GM12878 (cell line): Measurements from ENCODE around the gene PIGS. TPM values are rescaled to one million over a fixed set of nuclear protein-coding genes. Genes with fewer than 3 reads are reported as not detected.
A peak's percentile ranks its signal among the peaks of the same experiment; 100 is the strongest.

Source experiments
- ATAC-seq: fragments of 200-7000 bp; cut with Tn5 transposase; 3 replicates; pipeline ENCODE4 v1.9.1; 2020; ENCODE audit warnings: mild to moderate bottlenecking, moderate library complexity
- BruUV-seq: library from RNA; stranded (reverse); fragments of 400-500 nt; replicated peaks from 2 replicates; lab custom pipeline; 2021; lab: Mats Ljungman, UMichigan
- CTCF ChIA-PET: fragments of 300-600 bp; sonication (Branson Sonifier 250); formaldehyde crosslinking; extraction: SDS; loops from one replicate; lab custom pipeline; 2021; ENCODE audit warnings: inconsistent platforms; lab: Yijun Ruan, JAX
- POLR2A ChIA-PET: fragments of 350-600 bp; formaldehyde crosslinking; extraction: SDS; loops from one replicate; lab custom pipeline; 2021; ENCODE audit warnings: inconsistent platforms; lab: Charles Lee
- RAD21 ChIA-PET: fragments of 300-600 bp; sonication (Branson Sonifier 250); formaldehyde crosslinking; loops from one replicate; lab custom pipeline; 2023; ENCODE audit warnings: antibody characterized with exemption; ENCODE audit not compliant: unreplicated experiment; lab: Charles Lee
- SMC1A ChIA-PET: fragments of 300-600 bp; sonication (Branson Sonifier 250); formaldehyde crosslinking; loops from one replicate; lab custom pipeline; 2023; ENCODE audit not compliant: unreplicated experiment, uncharacterized antibody; lab: Charles Lee
- DNase-seq: peaks from one replicate; pipeline ENCODE4 v3.0.0-alpha.2; 2011; ENCODE audit warnings: low read depth, low spot score
- FAIRE-seq: peaks from 3 replicates; lab custom pipeline; 2011; peaks lifted over from hg19 to GRCh38; lab: Jason Lieb, UNC
- H2AFZ ChIP-seq: 2 replicates; pipeline ENCODE4 v1.6.0; 2011; ENCODE audit warnings: low read depth, low read length, control low read depth; ENCODE audit not compliant: control insufficient read depth
- H3K27ac ChIP-seq: 2 replicates; pipeline ENCODE4 v1.5.1; 2011; ENCODE audit warnings: control low read depth; ENCODE audit not compliant: control insufficient read depth, insufficient read depth
- H3K27me3 ChIP-seq, 2 experiments: replicated peaks in 1 of 2; 2 replicates each; pipeline versions ENCODE4 v1.6.0 to v1.6.1; 2011; ENCODE audit warnings: low read length in 1 of 2; ENCODE audit not compliant: control insufficient read depth in 2 of 2, insufficient read depth in 2 of 2
- H3K36me3 ChIP-seq, 2 experiments: 2 replicates each; pipeline ENCODE4 v1.5.1; 2011; ENCODE audit warnings: low read length in 1 of 2; ENCODE audit not compliant: control insufficient read depth in 2 of 2, insufficient read depth in 2 of 2
- H3K4me1 ChIP-seq: 2 replicates; pipeline ENCODE4 v1.6.1; 2011; ENCODE audit warnings: mild to moderate bottlenecking, low read length, moderate library complexity, mixed read lengths; ENCODE audit not compliant: control insufficient read depth, insufficient read depth
- H3K4me2 ChIP-seq: 2 replicates; pipeline ENCODE4 v1.6.0; 2011; ENCODE audit warnings: control low read depth; ENCODE audit not compliant: control insufficient read depth, insufficient read depth
- H3K4me3 ChIP-seq: fragments of 200-600 bp; sonication (generic); 2 replicates; pipeline ENCODE4 v1.5.1; 2016
- H3K79me2 ChIP-seq: 2 replicates; pipeline ENCODE4 v1.6.0; 2011; ENCODE audit warnings: low read length; ENCODE audit not compliant: control insufficient read depth, insufficient read depth
- H3K9ac ChIP-seq: 2 replicates; pipeline ENCODE4 v1.8.0; 2011; ENCODE audit warnings: low read length, control low read depth, mixed read lengths; ENCODE audit not compliant: control insufficient read depth, insufficient read depth
- H3K9me3 ChIP-seq: replicated peaks from 3 replicates; pipeline ENCODE4 v1.5.1; 2011; ENCODE audit warnings: mild to moderate bottlenecking, low read length; ENCODE audit not compliant: control insufficient read depth, insufficient read depth
- H4K20me1 ChIP-seq: 2 replicates; pipeline ENCODE4 v1.6.0; 2011; ENCODE audit not compliant: control insufficient read depth, insufficient read depth
- BCL3 ChIP-seq: IDR thresholded peaks from 2 replicates; pipeline ENCODE4 v1.6.1; 2011; ENCODE audit warnings: borderline replicate concordance, low read depth, mild to moderate bottlenecking, moderate library complexity, low read length; ENCODE audit not compliant: insufficient read depth, poor library complexity, severe bottlenecking
- BHLHE40 ChIP-seq, 2 experiments: fragments of 450-650 bp in 1 of 2; IDR thresholded peaks; 2 replicates each; pipeline ENCODE4 v1.6.1; 2011 to 2017; ENCODE audit warnings: low read depth in 2 of 2, borderline replicate concordance in 1 of 2, improper control_type of control experiment in 1 of 2, low read length in 1 of 2, mild to moderate bottlenecking in 1 of 2
- CHD2 ChIP-seq: IDR thresholded peaks from 2 replicates; pipeline ENCODE4 v1.6.1; 2011; ENCODE audit warnings: low read depth, low read length, improper control_type of control experiment, borderline replicate concordance
- ETV6 ChIP-seq, 2 experiments: fragments of 450-650 bp in 1 of 2; IDR thresholded peaks in 1 of 2; conservative IDR thresholded peaks in 1 of 2; 2 replicates each; pipeline ENCODE4 v1.6.1; 2014; ENCODE audit warnings: antibody characterized with exemption in 1 of 2, borderline replicate concordance in 1 of 2, low read depth in 1 of 2, mild to moderate bottlenecking in 1 of 2, moderate library complexity in 1 of 2
- IKZF1 ChIP-seq: fragments of 450-650 bp; conservative IDR thresholded peaks from 2 replicates; pipeline ENCODE4 v1.6.1; 2017; ENCODE audit warnings: antibody characterized with exemption, mild to moderate bottlenecking
- JUNB ChIP-seq: IDR thresholded peaks from 2 replicates; pipeline ENCODE4 v1.6.1; 2016; ENCODE audit warnings: antibody characterized with exemption, mild to moderate bottlenecking
- MEF2B ChIP-seq: fragments of 450-650 bp; IDR thresholded peaks from 2 replicates; pipeline ENCODE4 v1.6.1; 2018; ENCODE audit warnings: mild to moderate bottlenecking, moderate library complexity; ENCODE audit not compliant: partially characterized antibody, poor library complexity, severe bottlenecking
- NR2C1 ChIP-seq: fragments of 450-650 bp; IDR thresholded peaks from 2 replicates; pipeline ENCODE4 v1.6.1; 2017; ENCODE audit warnings: antibody characterized with exemption, mild to moderate bottlenecking, moderate library complexity
- PAX8 ChIP-seq: fragments of 450-650 bp; IDR thresholded peaks from 2 replicates; pipeline ENCODE4 v1.6.1; 2017; ENCODE audit warnings: mild to moderate bottlenecking, moderate library complexity
- RCOR1 ChIP-seq: conservative IDR thresholded peaks from 2 replicates; pipeline ENCODE4 v1.6.1; 2012; ENCODE audit warnings: low read depth, low read length, improper control_type of control experiment
- RELA ChIP-seq: fragments of 450-650 bp; IDR thresholded peaks from 2 replicates; pipeline ENCODE4 v1.8.0; 2014; ENCODE audit warnings: borderline replicate concordance; ENCODE audit not compliant: partially characterized antibody
- SMAD1 ChIP-seq: fragments of 450-650 bp; IDR thresholded peaks from 2 replicates; pipeline ENCODE4 v1.6.1; 2018; ENCODE audit warnings: mild to moderate bottlenecking, low read depth; ENCODE audit not compliant: partially characterized antibody
- ZZZ3 ChIP-seq: IDR thresholded peaks from 2 replicates; pipeline ENCODE4 v1.6.1; 2011; ENCODE audit warnings: low read depth; ENCODE audit not compliant: control insufficient read depth, insufficient read length
- WGBS: methylation state at CpG from one replicate; pipeline ENCODE4 v1.1.6; 2016; ENCODE audit warnings: low lambda C conversion rate; ENCODE audit not compliant: insufficient replicate concordance, insufficient coverage; ENCODE audit errors: missing lambda C conversion rate; 5-methylcytosine and 5-hydroxymethylcytosine counted together
- in situ Hi-C: fragments of 300-500 bp; cut with MboI; formaldehyde crosslinking; loops from 9 replicates; pipeline ENCODE4 v1.14.3; 2018; ENCODE audit warnings: mixed read lengths
- intact Hi-C: fragments of 100-400 bp; cut with micrococcal nuclease; formaldehyde crosslinking; loops from one replicate; pipeline ENCODE4 v1.14.2; 2022; ENCODE audit not compliant: unreplicated experiment
- polyA plus RNA-seq, 11 experiments: library from polyadenylated mRNA; depleted of rRNA in 4 of 11; unstranded in 6 of 11; stranded (reverse) in 5 of 11; fragments of >200 nt; fragmentation: Nextera tagmentation in 4 of 11; fragmentation: Illumina TruSeq in 1 of 11; extraction: Ambion mirVana in 4 of 11; extraction: Trizol in 1 of 11; gene quantifications; 1 replicate in 1 of 11; 2 replicates in 10 of 11; pipeline versions ENCODE4 v1.2.1 to v1.2.3, GENCODE V29; 2011 to 2016; ENCODE audit warnings: inconsistent platforms in 2 of 11, missing spikeins in 2 of 11, low read depth in 1 of 11
- total RNA-seq, 4 experiments: library from RNA; depleted of rRNA in 3 of 4; stranded (reverse); fragments of >200 nt in 3 of 4; fragmentation: Illumina TruSeq in 1 of 4; extraction: Trizol in 1 of 4; gene quantifications; 2 replicates each; pipeline versions ENCODE4 v1.2.1 to v1.2.3, GENCODE V29; 2013 to 2021
- TF ChIP-seq, protein P1 (sequence below): fragments of 450-650 bp; IDR thresholded peaks from 2 replicates; pipeline ENCODE4 v1.6.1; 2016; ENCODE audit warnings: mild to moderate bottlenecking

PIGS gene
- total and polyA plus RNA-seq, 10 of the 15 experiments (the other 5 are each of a cell fraction or from before 2014, with no cell fraction given): 27.5 to 73.7 (median 50.7) TPM

DNA sequence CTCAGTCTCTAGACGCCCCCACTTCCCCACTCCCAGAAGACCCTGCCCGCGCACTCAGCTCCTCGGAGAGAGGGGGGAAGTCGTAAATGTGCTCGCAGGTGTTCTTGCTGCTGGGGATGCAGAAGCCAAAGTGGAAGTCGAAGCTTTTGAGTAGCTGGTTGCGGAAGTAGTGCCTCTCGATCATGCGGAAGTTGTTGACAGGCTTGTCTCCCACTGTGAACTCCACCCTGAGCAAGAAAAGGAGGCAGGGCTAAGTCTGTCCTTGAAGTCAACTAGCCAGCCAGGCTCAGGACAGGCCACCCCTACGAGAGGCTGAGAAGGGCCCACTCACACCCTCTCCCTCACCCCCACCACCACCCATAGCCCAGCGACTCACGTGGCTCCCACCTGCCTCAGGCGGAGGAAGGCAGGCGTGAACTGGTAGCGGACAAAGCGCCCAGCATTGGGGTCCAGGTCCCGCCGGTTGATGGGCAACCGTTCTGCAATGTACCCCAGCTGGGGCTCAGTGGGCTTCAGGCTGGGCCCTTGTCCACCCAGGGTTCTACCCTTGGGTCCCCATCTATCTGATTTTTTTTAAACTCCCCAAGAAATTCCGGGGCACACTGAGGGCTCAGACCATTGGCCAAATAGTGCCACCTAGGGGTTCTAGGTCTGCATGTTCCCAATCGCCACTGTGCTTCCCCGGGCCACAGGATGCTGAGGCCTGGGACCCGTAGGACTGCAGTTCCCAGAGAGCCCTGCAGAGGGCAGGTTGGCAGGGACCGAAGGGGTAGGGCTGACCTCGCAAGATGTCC is 23.5 kb downstream of the PIGS start:
- peak; percentile 63 for ATAC-seq
- POLR2A ChIA-PET: interaction anchor here (0.8 to 9.1 kb wide), 10 partner anchors 9 to 172 kb away, joined by 3 to 148 read pairs (median 4); partner anchors contain the start of genes ALDOC, PIGS and RPL23A
- H3K4me1 ChIP-seq: peaks cover 38% of the 10 kb centered on the region
- TF ChIP-seq RCOR1 (0 out of 2 replicates have a peak, but pooled peaks have one; percentile 61), PAX8 (no peak), IKZF1 (0 out of 2 replicates have a peak, but pooled peaks have one; percentile 54), ETV6 (conservative IDR thresholded peaks at IDR 0.05 in 1 of 2, IDR thresholded peaks at IDR 0.05 in 1 of 2; ENCODE audit: borderline replicate concordance in 1 of 2, low read depth in 1 of 2) (0 out of 4 replicates have a peak, but pooled peaks of 1 of the 2 experiments have one; percentile 39), CHD2 (0 out of 2 replicates have a peak, but pooled peaks have one; percentile 16), ZZZ3 (no peak), BCL3 (no peak), JUNB (no peak), SMAD1 (no peak), MEF2B (peak; percentile 27), BHLHE40 (IDR thresholded peaks at IDR 0.05; ENCODE audit: borderline replicate concordance in 1 of 2, low read depth in 2 of 2, low read length in 1 of 2) (peak in 1 of 2 experiments; percentile 77; a peak in 2 of 4 replicates), NR2C1 (peak; percentile 53; the same call in 1 of the 2 replicates), RELA (no peak)
- TF ChIP-seq, protein P1, sequence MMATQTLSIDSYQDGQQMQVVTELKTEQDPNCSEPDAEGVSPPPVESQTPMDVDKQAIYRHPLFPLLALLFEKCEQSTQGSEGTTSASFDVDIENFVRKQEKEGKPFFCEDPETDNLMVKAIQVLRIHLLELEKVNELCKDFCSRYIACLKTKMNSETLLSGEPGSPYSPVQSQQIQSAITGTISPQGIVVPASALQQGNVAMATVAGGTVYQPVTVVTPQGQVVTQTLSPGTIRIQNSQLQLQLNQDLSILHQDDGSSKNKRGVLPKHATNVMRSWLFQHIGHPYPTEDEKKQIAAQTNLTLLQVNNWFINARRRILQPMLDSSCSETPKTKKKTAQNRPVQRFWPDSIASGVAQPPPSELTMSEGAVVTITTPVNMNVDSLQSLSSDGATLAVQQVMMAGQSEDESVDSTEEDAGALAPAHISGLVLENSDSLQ: peak; percentile 58; the same call in 1 of the 2 replicates

More for the DNA sequence above, 23.5 kb downstream of the PIGS start:
- 40% methylated on average over 26 of the region's 26 CpGs for WGBS
- intact Hi-C loops (loop anchor here (1.0 to 10.0 kb wide), 4 partner anchors 51 to 173 kb away; partner anchors contain the start of genes SARM1, SPAG5 and VTN), in situ Hi-C loops (loop anchor here (5.0 to 10.0 kb wide), 2 partner anchors 51 to 173 kb away; partner anchors contain the start of genes SARM1 and VTN)
- ChIA-PET CTCF (interaction anchor here (0.6 to 13.9 kb wide), 24 partner anchors 9 to 348 kb away, joined by 3 to 316 read pairs (median 4); partner anchors contain the start of genes ALDOC, IFT20, PIGS and RSKR), SMC1A (interaction anchor here (1.0 to 6.1 kb wide), 9 partner anchors 22 to 65 kb away, joined by 3 to 89 read pairs (median 5); partner anchors contain the start of gene PIGS), RAD21 (interaction anchor here (0.8 to 8.3 kb wide), 13 partner anchors 12 to 172 kb away, joined by 3 to 102 read pairs (median 5); partner anchors contain the start of genes ALDOC, PIGS and RPL23A)
- Histone ChIP-seq H3K9ac (peak overlapping the region; percentile 57), H3K79me2 (peaks cover 50% of the 10 kb centered on the region), H3K36me3 (peaks cover 2 to 3% of the 10 kb centered on the region in 2 experiments; a peak in 1 of 4 replicates), H3K4me2 (peak overlapping the region; percentile 97), H4K20me1 (no peaks in the 10 kb centered on the region), H3K27me3 (no peaks in the 10 kb centered on the region), H3K9me3 (no peaks in the 10 kb centered on the region), H3K4me3 (peak overlapping the region; percentile 98; the same call in 1 of the 2 replicates), H2AFZ (peak overlapping the region; percentile 76), H3K27ac (peak overlapping the region; percentile 73)
- no TSS peak for BruUV-seq
- DNase-seq (peak; percentile 73), FAIRE-seq (peak; percentile 93)
